GM12872 (cell line): ENCODE data around the gene CYP4F2.
A peak's percentile ranks its signal among the peaks of the same experiment; 100 is the strongest.

Source experiments
- CTCF ChIP-seq: IDR thresholded peaks from 3 replicates; pipeline ENCODE4 v1.5.1; 2011; ENCODE audit warnings: low read depth, mild to moderate bottlenecking, low read length, moderate library complexity; ENCODE audit not compliant: insufficient read depth

The CYP4F2 gene

GRCh38 chr19:15859187-15859586 lies 38.7 kb downstream of the CYP4F2 start:
- no peak for TF ChIP-seq CTCF

GRCh38 chr19:15850385-15850784 lies 47.5 kb downstream of the CYP4F2 start:
- no peak for TF ChIP-seq CTCF

GRCh38 chr19:15846923-15847322 lies 51.0 kb downstream of the CYP4F2 start:
- no peak for TF ChIP-seq CTCF

- no peak for TF ChIP-seq CTCF
These were observed 54.5 kb downstream of the CYP4F2 start for GRCh38 chr19:15843203-15843893.

- peak; percentile 46; the same call in 2 of the 3 replicates for TF ChIP-seq CTCF
These were observed 55.9 kb downstream of the CYP4F2 start for GRCh38 chr19:15841875-15842569.

- TF ChIP-seq CTCF: no peak
These were observed 57.0 kb downstream of the CYP4F2 start for GRCh38 chr19:15840833-15841232.

- TF ChIP-seq CTCF: no peak
These were observed 59.5 kb downstream of the CYP4F2 start for GRCh38 chr19:15838351-15838750.
